HepG2 (cell line): Measurements from ENCODE around the gene MCEE. TPM values are rescaled to one million over a fixed set of nuclear protein-coding genes. Genes with fewer than 3 reads are reported as not detected.

ENCODE experiments used
- CC2D1A ChIP-seq: sonication (generic); formaldehyde crosslinking; IDR thresholded peaks from 2 replicates; pipeline ENCODE4 v1.8.1; 2023; ENCODE audit warnings: mild to moderate bottlenecking, missing genetic modification reagents
- CHD2 ChIP-seq: IDR thresholded peaks from 2 replicates; pipeline ENCODE4 v1.6.1; 2011; ENCODE audit warnings: low read depth, low read length, improper control_type of control experiment
- GZF1 ChIP-seq: sonication (generic); formaldehyde crosslinking; IDR thresholded peaks from 2 replicates; pipeline ENCODE4 v1.5.1; 2020; ENCODE audit warnings: mild to moderate bottlenecking, missing genetic modification reagents
- HINFP ChIP-seq: sonication (generic); formaldehyde crosslinking; IDR thresholded peaks from 2 replicates; pipeline ENCODE4 v1.4.0; 2020; ENCODE audit warnings: low read depth, mild to moderate bottlenecking, missing genetic modification reagents
- IKZF1 ChIP-seq: fragments of 450-650 bp; IDR thresholded peaks from 2 replicates; pipeline ENCODE4 v1.7.1; 2016
- PRDM10 ChIP-seq: sonication (generic); formaldehyde crosslinking; IDR thresholded peaks from 2 replicates; pipeline ENCODE4 v1.4.0; 2020; ENCODE audit warnings: low read depth, missing genetic modification reagents
- RFX5 ChIP-seq: IDR thresholded peaks from 2 replicates; pipeline ENCODE4 v1.6.1; 2011; ENCODE audit warnings: low read depth, low read length, improper control_type of control experiment
- SAP130 ChIP-seq: IDR thresholded peaks from 2 replicates; pipeline ENCODE4 v1.6.1; 2016; ENCODE audit warnings: low read depth
- SRY ChIP-seq: sonication (generic); formaldehyde crosslinking; IDR thresholded peaks from 2 replicates; pipeline ENCODE4 v1.8.0; 2022; ENCODE audit warnings: mild to moderate bottlenecking, missing genetic modification reagents
- STAT5B ChIP-seq: sonication (generic); formaldehyde crosslinking; IDR thresholded peaks from 2 replicates; pipeline ENCODE4 v1.4.0; 2020; ENCODE audit warnings: missing genetic modification reagents
- ZHX2 ChIP-seq, 2 experiments: sonication (generic) in 1 of 2; formaldehyde crosslinking in 1 of 2; IDR thresholded peaks; 2 replicates each; pipeline versions ENCODE4 v1.6.1 to v1.9.0; 2014 to 2022; ENCODE audit warnings: antibody characterized with exemption in 1 of 2, borderline replicate concordance in 1 of 2, inconsistent platforms in 1 of 2, low read depth in 1 of 2, missing genetic modification reagents in 1 of 2
- ZNF326 ChIP-seq: sonication (generic); formaldehyde crosslinking; IDR thresholded peaks from 2 replicates; pipeline ENCODE4 v1.4.0; 2020; ENCODE audit warnings: missing genetic modification reagents, borderline replicate concordance
- ZNF446 ChIP-seq: sonication (generic); formaldehyde crosslinking; IDR thresholded peaks from 2 replicates; pipeline ENCODE4 v1.5.0; 2020; ENCODE audit warnings: mild to moderate bottlenecking, missing genetic modification reagents
- ZNF501 ChIP-seq: sonication (generic); formaldehyde crosslinking; IDR thresholded peaks from 2 replicates; pipeline ENCODE4 v1.5.1; 2020; ENCODE audit warnings: mild to moderate bottlenecking, moderate library complexity, missing genetic modification reagents
- ZNF562 ChIP-seq: sonication (generic); formaldehyde crosslinking; IDR thresholded peaks from 2 replicates; pipeline ENCODE4 v1.8.0; 2022; ENCODE audit warnings: missing genetic modification reagents, borderline replicate concordance
- ZNF644 ChIP-seq: IDR thresholded peaks from 2 replicates; pipeline ENCODE4 v1.6.1; 2016; ENCODE audit warnings: low read depth
- ZNF816 ChIP-seq: sonication (generic); formaldehyde crosslinking; IDR thresholded peaks from 2 replicates; pipeline ENCODE4 v1.8.0; 2022; ENCODE audit warnings: missing genetic modification reagents, mild to moderate bottlenecking, borderline replicate concordance
- ZZZ3 ChIP-seq: sonication (generic); formaldehyde crosslinking; IDR thresholded peaks from 2 replicates; pipeline ENCODE4 v1.4.0; 2020; ENCODE audit warnings: missing genetic modification reagents, mild to moderate bottlenecking, borderline replicate concordance
- polyA plus RNA-seq, 8 experiments: library from polyadenylated mRNA; depleted of rRNA in 3 of 8; stranded (reverse) in 7 of 8; unstranded in 1 of 8; fragments of >200 nt; fragmentation: Illumina TruSeq in 4 of 8; extraction: Trizol in 4 of 8; gene quantifications; 2 replicates each; pipeline versions ENCODE4 v1.2.1 to v1.2.3, GENCODE V29; 2011 to 2016; ENCODE audit warnings: low read depth in 4 of 8, missing spikeins in 1 of 8, mixed read lengths in 1 of 8; ENCODE audit not compliant: insufficient read depth in 1 of 8
- total RNA-seq, 5 experiments: library from RNA; depleted of rRNA; stranded (reverse); fragments of >200 nt; fragmentation: Illumina TruSeq; extraction: Trizol; gene quantifications; 2 replicates each; pipeline ENCODE4 v1.2.3, GENCODE V29; 2016; ENCODE audit warnings: low read depth in 1 of 5

Gene MCEE
- total and polyA plus RNA-seq, 2 of the 13 experiments (the other 11 are each of a cell fraction or from before 2014, with no cell fraction given), result 32.0 to 66.9 TPM

GRCh38 chr2:71130152-71130904 lies at the start of gene MCEE, which contains the start of gene MPHOSPH10 (continued):
- TF ChIP-seq GZF1 (CRISPR knock-in tag), result peak; percentile 77; the same call in 1 of the 2 replicates
- no peak for TF ChIP-seq CHD2
- peak; percentile 96; the same call in 1 of the 2 replicates for TF ChIP-seq ZNF501 (CRISPR knock-in tag)
- peak; percentile 62; the same call in 1 of the 2 replicates for TF ChIP-seq ZNF446
- peak; percentile 92; the same call in 1 of the 2 replicates for TF ChIP-seq STAT5B (CRISPR knock-in tag)
- TF ChIP-seq SRY, result peak; percentile 97
- TF ChIP-seq SAP130, result peak; percentile 93
- peak; percentile 42 for TF ChIP-seq ZNF644 (CRISPR knock-in tag)
- no peak for TF ChIP-seq ZZZ3 (CRISPR knock-in tag)
- no peak for TF ChIP-seq IKZF1
- no peak; the same call in 1 of the 2 replicates for TF ChIP-seq ZNF326 (CRISPR knock-in tag)
- TF ChIP-seq PRDM10 (CRISPR knock-in tag), result peak; percentile 96
- TF ChIP-seq ZHX2 (IDR thresholded peaks at IDR 0.05; ENCODE audit: low read depth), result peak; percentile 79
- peak; percentile 97 for TF ChIP-seq ZHX2 (CRISPR knock-in tag; IDR thresholded peaks at IDR 0.05; ENCODE audit: borderline replicate concordance)
- no peak; the same call in 1 of the 2 replicates for TF ChIP-seq ZNF562 (CRISPR knock-in tag)
- TF ChIP-seq RFX5, result no peak
- TF ChIP-seq HINFP, result peak; percentile 44; the same call in 1 of the 2 replicates
- TF ChIP-seq ZNF816 (CRISPR knock-in tag), result peak; percentile 93
- TF ChIP-seq CC2D1A (CRISPR knock-in tag), result peak; percentile 98
